Upper lobe of right lung (tissue), 1 donor: Measurements from ENCODE around the gene GTPBP3. TPM values are rescaled to one million over a fixed set of nuclear protein-coding genes. Genes with fewer than 3 reads are reported as not detected.

Source experiments
- ATAC-seq: fragments of 200-7000 bp; cut with Tn5 transposase; one replicate; pipeline ENCODE4 v1.9.1; 2020; ENCODE audit warnings: mild to moderate bottlenecking, moderate library complexity
- DNase-seq: peaks from one replicate; pipeline ENCODE4 v3.0.0-alpha.2; 2020
- H3K27ac ChIP-seq: fragments of 200-600 bp; one replicate; pipeline ENCODE4 v1.8.0; 2022
- H3K27me3 ChIP-seq: fragments of 200-600 bp; one replicate; pipeline ENCODE4 v1.8.0; 2022; ENCODE audit warnings: mild to moderate bottlenecking
- H3K36me3 ChIP-seq: fragments of 200-600 bp; one replicate; pipeline ENCODE4 v1.8.0; 2022
- H3K4me1 ChIP-seq: fragments of 200-600 bp; one replicate; pipeline ENCODE4 v1.8.0; 2022
- H3K4me3 ChIP-seq: fragments of 200-600 bp; one replicate; pipeline ENCODE4 v1.8.0; 2022; ENCODE audit warnings: mild to moderate bottlenecking
- H3K9me3 ChIP-seq: fragments of 200-600 bp; one replicate; pipeline ENCODE4 v1.8.0; 2022
- CTCF ChIP-seq: fragments of 200-600 bp; IDR thresholded peaks from one replicate; pipeline ENCODE4 v1.8.0; 2022; ENCODE audit warnings: antibody characterized with exemption
- intact Hi-C: fragments of 100-400 bp; cut with DNase I; formaldehyde crosslinking; loops from one replicate; pipeline ENCODE4 v1.11.0; 2022
- total RNA-seq: library from RNA; stranded (reverse); fragmentation: NEBNext Ultra II Directional; extraction: Animal tissue kit (Norgen Biotek cat#: 25700); gene quantifications from one replicate; pipeline ENCODE4 v1.2.1, GENCODE V29; 2021
- donor health status: DM: no; HTN: yes; CAD: no; lungs with severe emphysema.

Gene GTPBP3
- total RNA-seq, 1 donor from 2014 or later = 17.7 TPM

- H3K4me1 ChIP-seq = peaks cover 16% of the 10 kb centered on the region
- no peak for DNase-seq
- H3K36me3 ChIP-seq = no peaks in the 10 kb centered on the region
- no peak overlapping the region for H3K4me3 ChIP-seq
- H3K9me3 ChIP-seq = no peaks in the 10 kb centered on the region
- no peak for ATAC-seq
- no peak for TF ChIP-seq CTCF
- H3K27ac ChIP-seq = no peak overlapping the region
- no peaks in the 10 kb centered on the region for H3K27me3 ChIP-seq
- intact Hi-C loops = no loop called here
Measured at GRCh38 chr19:17378271-17378670, 40.9 kb downstream of the GTPBP3 start.

GRCh38 chr19:17379221-17379631 is 41.9 kb downstream of the GTPBP3 start:
- no peaks in the 10 kb centered on the region for H3K36me3 ChIP-seq
- H3K27ac ChIP-seq = no peak overlapping the region
- H3K4me3 ChIP-seq = no peak overlapping the region
- ATAC-seq (peak; percentile 33), DNase-seq (no peak)
- peaks cover 17% of the 10 kb centered on the region for H3K4me1 ChIP-seq
- no peaks in the 10 kb centered on the region for H3K27me3 ChIP-seq
- H3K9me3 ChIP-seq = no peaks in the 10 kb centered on the region
- no peak for TF ChIP-seq CTCF
- intact Hi-C loops = no loop called here

GRCh38 chr19:17380426-17381138 is 43.2 kb downstream of the GTPBP3 start:
- intact Hi-C loops = no loop called here
- no peak overlapping the region for H3K27ac ChIP-seq
- no peaks in the 10 kb centered on the region for H3K36me3 ChIP-seq
- H3K9me3 ChIP-seq = no peaks in the 10 kb centered on the region
- TF ChIP-seq CTCF = no peak
- ATAC-seq = no peak
- no peaks in the 10 kb centered on the region for H3K27me3 ChIP-seq
- no peak for DNase-seq
- H3K4me1 ChIP-seq = peaks cover 17% of the 10 kb centered on the region
- H3K4me3 ChIP-seq = no peak overlapping the region

GRCh38 chr19:17385878-17386611 is 48.7 kb downstream of the GTPBP3 start:
- TF ChIP-seq CTCF = peak; percentile 88
- Histone ChIP-seq H3K27me3 (no peaks in the 10 kb centered on the region), H3K27ac (no peak overlapping the region), H3K4me1 (peaks cover 10% of the 10 kb centered on the region), H3K36me3 (no peaks in the 10 kb centered on the region), H3K4me3 (no peak overlapping the region), H3K9me3 (no peaks in the 10 kb centered on the region)
- ATAC-seq (peak; percentile 82), DNase-seq (peak; percentile 83)
- intact Hi-C loops = loop anchor here (5.0 kb wide), 1 partner anchor 39 kb away; no protein-coding TSS in a partner anchor

- intact Hi-C loops = loop anchor here (5.0 kb wide), 1 partner anchor 42 kb away; no protein-coding TSS in a partner anchor
- Histone ChIP-seq H3K27ac (no peak overlapping the region), H3K36me3 (no peaks in the 10 kb centered on the region), H3K27me3 (peaks cover 2% of the 10 kb centered on the region), H3K4me3 (no peak overlapping the region), H3K9me3 (no peaks in the 10 kb centered on the region), H3K4me1 (peaks cover 7% of the 10 kb centered on the region)
- no peak for TF ChIP-seq CTCF
- ATAC-seq (no peak), DNase-seq (no peak)
Measured at GRCh38 chr19:17389288-17389687, 51.9 kb downstream of the GTPBP3 start.
